Fibroblast of lung (primary cell): ENCODE data around the gene C16orf74. TPM values are rescaled to one million over a fixed set of nuclear protein-coding genes. Genes with fewer than 3 reads are reported as not detected.

ENCODE experiments used
- DNase-seq, 2 donors: peaks; one replicate each; pipeline versions ENCODE4 v3.0.0 to v3.0.0-alpha.2; 2010; ENCODE audit warnings: low read depth in 2 of 2
- H2AFZ ChIP-seq: 2 replicates; pipeline ENCODE4 v1.5.1; 2012; ENCODE audit warnings: low read length, control low read depth, inconsistent platforms
- H3K27ac ChIP-seq: 2 replicates; pipeline ENCODE4 v1.5.1; 2011; ENCODE audit warnings: low read length, control low read depth; ENCODE audit not compliant: insufficient read depth
- H3K27me3 ChIP-seq: 2 replicates; pipeline ENCODE4 v1.5.1; 2011; ENCODE audit warnings: mild to moderate bottlenecking, low read length; ENCODE audit not compliant: control insufficient read depth, insufficient read depth
- H3K36me3 ChIP-seq: 2 replicates; pipeline ENCODE4 v1.5.1; 2011; ENCODE audit warnings: low read length; ENCODE audit not compliant: control insufficient read depth, insufficient read depth
- H3K4me1 ChIP-seq: 2 replicates; pipeline ENCODE4 v1.5.1; 2011; ENCODE audit warnings: low read length; ENCODE audit not compliant: control insufficient read depth, insufficient read depth; ENCODE audit errors: extremely low read depth
- H3K4me2 ChIP-seq: 2 replicates; pipeline ENCODE4 v1.5.1; 2011; ENCODE audit warnings: low read length, control low read depth; ENCODE audit not compliant: insufficient read depth; ENCODE audit errors: extremely low read depth
- H3K4me3 ChIP-seq, 4 experiments: fragments of 200-600 bp in 1 of 4; sonication (generic) in 1 of 4; replicated peaks in 1 of 4; 2 replicates each; pipeline ENCODE4 v1.5.1; 2011 to 2016; ENCODE audit warnings: low read length in 4 of 4, low read depth in 3 of 4, mild to moderate bottlenecking in 3 of 4, control low read depth in 2 of 4, inconsistent platforms in 1 of 4, mixed read lengths in 1 of 4; ENCODE audit not compliant: insufficient read depth in 1 of 4; ENCODE audit errors: control extremely low read depth in 1 of 4
- H3K79me2 ChIP-seq: 2 replicates; pipeline ENCODE4 v1.5.1; 2012; ENCODE audit warnings: mild to moderate bottlenecking, low read length, inconsistent platforms; ENCODE audit not compliant: control insufficient read depth, insufficient read depth
- H3K9ac ChIP-seq: 2 replicates; pipeline ENCODE4 v1.5.1; 2011; ENCODE audit warnings: mild to moderate bottlenecking, low read length, control low read depth; ENCODE audit not compliant: insufficient read depth
- H3K9me3 ChIP-seq: 2 replicates; pipeline ENCODE4 v1.5.1; 2012; ENCODE audit warnings: low read depth, low read length; ENCODE audit not compliant: control insufficient read depth, insufficient read depth
- H4K20me1 ChIP-seq: 2 replicates; pipeline ENCODE4 v1.5.1; 2011; ENCODE audit warnings: low read length; ENCODE audit not compliant: control insufficient read depth, insufficient read depth; ENCODE audit errors: extremely low read depth
- CTCF ChIP-seq, 2 donors: IDR thresholded peaks in 1 of 2; conservative IDR thresholded peaks in 1 of 2; 1 replicate in 1 of 2; 2 replicates in 1 of 2; pipeline ENCODE4 v1.5.1; 2011 to 2012; ENCODE audit warnings: low read length in 2 of 2, control low read depth in 1 of 2, inconsistent platforms in 1 of 2, low read depth in 1 of 2, mild to moderate bottlenecking in 1 of 2
- EZH2 ChIP-seq: IDR thresholded peaks from 2 replicates; pipeline ENCODE4 v1.5.1; 2012; ENCODE audit warnings: low read length, control low read depth, mild to moderate bottlenecking; ENCODE audit errors: missing control alignments
- polyA plus RNA-seq, 2 donors: library from polyadenylated mRNA; depleted of rRNA in 1 of 2; stranded (reverse) in 1 of 2; unstranded in 1 of 2; fragments of >200 nt; gene quantifications; 2 replicates each; pipeline ENCODE4 v1.2.1, GENCODE V29; 2011 to 2012; ENCODE audit warnings: missing spikeins in 1 of 2
- total RNA-seq: library from RNA; depleted of rRNA; stranded (reverse); fragments of >200 nt; gene quantifications from 2 replicates; pipeline ENCODE4 v1.2.1, GENCODE V29; 2014

Gene C16orf74
- total and polyA plus RNA-seq, 2 donors (not counting 1 experiment from before 2014, with no cell fraction given), result 4.6 to 6.4 TPM

- Histone ChIP-seq H4K20me1 (no peaks in the 10 kb centered on the region), H3K4me3 (no peak overlapping the region), H3K9me3 (no peaks in the 10 kb centered on the region), H2AFZ (no peak overlapping the region), H3K4me2 (no peak overlapping the region), H3K79me2 (no peaks in the 10 kb centered on the region), H3K9ac (no peak overlapping the region), H3K27ac (no peak overlapping the region), H3K4me1 (peaks cover 1% of the 10 kb centered on the region), H3K27me3 (no peaks in the 10 kb centered on the region), H3K36me3 (peaks cover 32% of the 10 kb centered on the region)
- DNase-seq, result no peak
- TF ChIP-seq CTCF (conservative IDR thresholded peaks at IDR 0.05 in 1 of 2, IDR thresholded peaks at IDR 0.05 in 1 of 2; ENCODE audit: low read depth in 1 of 2, low read length in 2 of 2), result no peak
- TF ChIP-seq EZH2, result no peak
Measured at GRCh38 chr16:85658504-85659326, 92.2 kb downstream of the C16orf74 start.

DNA sequence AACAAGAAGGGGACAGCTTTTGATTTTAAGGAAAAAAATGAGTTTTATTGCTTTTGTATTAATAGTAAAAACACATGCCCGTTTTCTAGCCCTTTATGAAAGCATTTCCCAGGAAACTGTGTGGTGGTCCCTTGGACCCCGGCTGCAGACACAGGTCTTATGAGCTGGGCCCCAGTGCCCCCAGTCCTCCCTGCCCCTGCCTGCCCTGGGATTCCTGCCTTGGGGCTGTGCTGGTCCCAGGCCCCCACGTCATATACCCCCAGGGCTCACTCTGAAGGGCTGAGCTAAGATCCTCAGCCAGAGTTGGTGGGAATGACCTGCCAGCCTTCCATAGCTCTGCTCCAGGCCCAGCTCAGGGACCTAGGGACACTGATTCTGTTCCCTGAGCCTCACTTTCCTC lies 92.9 kb downstream of the C16orf74 start:
- no peak overlapping the region for H3K27ac ChIP-seq

More for the DNA sequence above, 92.9 kb downstream of the C16orf74 start:
- Histone ChIP-seq H2AFZ (no peak overlapping the region), H3K79me2 (no peaks in the 10 kb centered on the region), H3K27me3 (no peaks in the 10 kb centered on the region), H4K20me1 (no peaks in the 10 kb centered on the region), H3K9me3 (no peaks in the 10 kb centered on the region), H3K4me1 (peaks cover 6% of the 10 kb centered on the region), H3K4me3 (no peak overlapping the region), H3K36me3 (peaks cover 34% of the 10 kb centered on the region), H3K9ac (no peak overlapping the region), H3K4me2 (no peak overlapping the region)
- TF ChIP-seq CTCF (conservative IDR thresholded peaks at IDR 0.05 in 1 of 2, IDR thresholded peaks at IDR 0.05 in 1 of 2; ENCODE audit: low read depth in 1 of 2, low read length in 2 of 2) (no peak), EZH2 (no peak)
- DNase-seq, result no peak

Other genes with a start within 250 kb of the C16orf74 start
- gene GSE1, start 137.8 kb downstream of the C16orf74 start, total RNA-seq, result 31.1 and 35.7 TPM in 2 replicates
- gene GSE1, start 137.8 kb downstream of the C16orf74 start, polyA plus RNA-seq, result 11.0 and 13.0 TPM in 2 replicates
- gene GINS2, start 62.1 kb downstream of the C16orf74 start, total RNA-seq, result 0.26 and 1.8 TPM in 2 replicates
- 5.5 and 18.3 TPM in 2 replicates for gene GINS2, start 62.1 kb downstream of the C16orf74 start, polyA plus RNA-seq
- gene EMC8, start 48.4 kb upstream of the C16orf74 start, total RNA-seq, result 22.6 and 25.1 TPM in 2 replicates
- 25.9 and 35.1 TPM in 2 replicates for gene EMC8, start 48.4 kb upstream of the C16orf74 start, polyA plus RNA-seq
- 442 and 484 TPM in 2 replicates for gene COX4I1, start 48.6 kb upstream of the C16orf74 start, total RNA-seq
- 597 and 653 TPM in 2 replicates for gene COX4I1, start 48.6 kb upstream of the C16orf74 start, polyA plus RNA-seq
- gene IRF8, start 148.1 kb upstream of the C16orf74 start, total RNA-seq, result 0.26 TPM in 1 of 2 replicates, not detected in the other
- gene IRF8, start 148.1 kb upstream of the C16orf74 start, polyA plus RNA-seq, result 0.14 TPM in 1 of 2 replicates, not detected in the other